NCI-H2196 (cell line): ENCODE results near the gene TNFRSF1B.
"Not testable (repeated sequence)": the region's sequence is repeated elsewhere in the genome, so short reads cannot be mapped to it uniquely, and the experiment has no call there.

Experiments used
- DNase-seq: peaks from one replicate; lab custom pipeline; 2025; ENCODE audit not compliant: unreplicated experiment; lab: John Stamatoyannopoulos, UW

Gene TNFRSF1B

GRCh38 chr1:12209495-12209832, 42.7 kb downstream of the TNFRSF1B start:
- DNase-seq = no peak

GRCh38 chr1:12215118-12215961, 48.5 kb downstream of the TNFRSF1B start:
- no peak for DNase-seq

GRCh38 chr1:12219800-12220199, 53.0 kb downstream of the TNFRSF1B start:
- no peak for DNase-seq

DNA sequence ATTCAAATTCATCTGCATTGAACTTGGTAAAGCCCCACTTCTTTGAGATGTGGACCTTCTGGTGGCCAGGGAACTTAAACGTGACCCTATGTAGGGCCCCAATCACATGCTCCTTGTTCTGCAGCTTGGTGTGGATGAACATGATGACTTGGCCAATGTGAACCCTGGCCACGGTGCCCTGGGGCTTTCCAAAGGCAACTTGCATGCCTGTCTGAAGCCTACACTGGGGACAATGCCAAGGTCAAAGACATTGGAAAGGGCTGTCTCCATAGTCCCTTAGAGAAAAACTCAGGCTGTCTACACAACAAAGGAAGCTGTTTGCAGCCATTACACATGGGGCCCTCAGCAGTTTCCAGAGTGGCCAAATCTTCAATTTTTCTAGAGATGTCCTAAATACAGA, 54.1 kb downstream of the TNFRSF1B start:
- no peak for DNase-seq

- DNase-seq = not testable (repeated sequence)
These were observed 55.9 kb downstream of the TNFRSF1B start for GRCh38 chr1:12222700-12223099.

- not testable (repeated sequence) for DNase-seq
These were observed 57.3 kb downstream of the TNFRSF1B start for GRCh38 chr1:12224092-12224491.

DNA sequence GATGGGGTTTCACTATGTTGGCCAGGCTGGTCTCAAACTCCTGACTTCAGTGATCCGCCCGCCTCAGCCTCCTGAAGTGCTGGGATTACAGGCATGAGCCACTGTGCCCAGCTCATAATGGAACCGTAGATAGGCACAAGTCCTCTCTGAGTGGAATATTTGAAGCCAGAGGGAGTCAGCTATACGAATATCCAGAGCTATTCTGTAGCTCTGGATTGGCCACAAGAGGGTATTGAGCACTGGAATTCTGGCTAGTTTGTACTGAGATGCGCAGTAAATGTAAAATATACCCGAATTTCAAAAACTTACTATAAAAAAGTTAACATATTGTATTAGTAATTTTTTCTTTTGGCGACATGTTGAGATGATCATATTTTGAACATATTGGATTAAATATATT, 62.2 kb downstream of the TNFRSF1B start:
- DNase-seq = no peak

DNA sequence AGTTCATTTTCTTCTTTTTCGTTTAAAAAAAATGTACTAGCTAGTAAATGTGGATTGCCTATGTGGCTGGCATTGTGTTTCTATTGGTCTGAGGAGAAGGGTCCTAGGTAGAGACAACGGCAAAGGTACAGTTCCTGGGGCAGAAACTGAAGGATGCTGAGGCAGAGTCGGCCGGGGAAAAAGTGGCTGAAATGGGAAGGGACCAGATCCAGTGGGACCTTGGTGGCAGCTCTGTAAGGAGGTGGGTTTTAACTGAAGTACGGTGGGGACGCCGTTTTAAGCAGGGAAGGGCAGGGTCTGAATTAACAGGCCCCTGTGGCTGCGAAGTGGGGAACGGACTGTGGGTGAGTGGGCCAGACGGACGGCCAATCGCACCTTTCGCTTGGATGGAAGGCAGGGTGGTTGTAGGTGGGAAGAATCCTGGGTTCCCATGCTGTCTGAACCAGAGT, 62.6 kb downstream of the TNFRSF1B start:
- DNase-seq = no peak

GRCh38 chr1:12229835-12230548, 63.2 kb downstream of the TNFRSF1B start, which contains the start of gene VPS13D:
Gene VPS13D, plus strand, starts transcription at chr1:12230030. Its CDS starts 4,237 bp downstream, at chr1:12234267.
- DNase-seq = peak; percentile 87

GRCh38 chr1:12230549-12231275, 63.9 kb downstream of the TNFRSF1B start:
- no peak for DNase-seq

GRCh38 chr1:12231276-12231595, 64.4 kb downstream of the TNFRSF1B start:
- no peak for DNase-seq

DNA sequence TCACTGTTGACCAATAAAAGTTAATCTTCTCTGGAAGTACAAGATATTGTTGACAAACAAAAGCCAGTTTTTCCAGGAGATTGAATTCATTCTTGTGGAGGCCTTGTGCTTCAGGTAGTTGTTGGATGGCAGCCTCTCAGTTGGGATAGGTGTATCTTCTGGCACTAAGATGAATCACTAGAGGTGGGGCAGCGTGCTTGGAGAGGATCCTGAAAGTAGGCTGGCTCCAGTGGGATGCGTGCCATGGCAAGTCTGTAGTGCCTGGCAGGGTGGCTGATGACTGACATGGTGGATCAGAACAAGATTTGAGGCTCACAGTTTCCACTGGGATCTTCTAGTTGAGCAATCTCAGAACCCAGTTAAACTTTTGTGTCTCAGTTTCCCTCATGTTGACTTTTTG, 65.4 kb downstream of the TNFRSF1B start:
- DNase-seq = no peak

- DNase-seq = no peak
These were observed 77.3 kb downstream of the TNFRSF1B start for GRCh38 chr1:12244078-12244477.

DNA sequence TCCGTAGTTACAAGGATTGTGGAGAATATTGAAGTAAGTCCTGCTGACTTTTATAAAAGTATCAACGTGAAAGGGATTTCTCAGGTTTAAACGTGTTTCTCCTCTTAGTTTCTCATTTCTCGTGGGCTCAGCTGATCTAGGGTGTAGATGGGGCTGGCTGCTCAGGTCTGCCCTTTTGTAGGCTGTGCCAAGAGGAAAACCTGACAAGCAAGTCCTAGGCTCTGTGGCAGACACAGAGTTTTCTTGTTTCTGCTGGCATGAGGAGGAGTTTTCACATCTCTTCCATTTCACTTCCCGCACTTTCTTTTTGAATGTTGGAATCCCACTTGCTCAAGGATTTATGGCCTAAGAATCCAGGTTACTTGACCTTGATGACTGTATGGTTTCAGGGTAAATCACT, 77.8 kb downstream of the TNFRSF1B start:
- no peak for DNase-seq

- no peak for DNase-seq
These were observed 78.3 kb downstream of the TNFRSF1B start for GRCh38 chr1:12245116-12245515.

- no peak for DNase-seq
These were observed 78.9 kb downstream of the TNFRSF1B start for GRCh38 chr1:12245733-12246132.

DNA sequence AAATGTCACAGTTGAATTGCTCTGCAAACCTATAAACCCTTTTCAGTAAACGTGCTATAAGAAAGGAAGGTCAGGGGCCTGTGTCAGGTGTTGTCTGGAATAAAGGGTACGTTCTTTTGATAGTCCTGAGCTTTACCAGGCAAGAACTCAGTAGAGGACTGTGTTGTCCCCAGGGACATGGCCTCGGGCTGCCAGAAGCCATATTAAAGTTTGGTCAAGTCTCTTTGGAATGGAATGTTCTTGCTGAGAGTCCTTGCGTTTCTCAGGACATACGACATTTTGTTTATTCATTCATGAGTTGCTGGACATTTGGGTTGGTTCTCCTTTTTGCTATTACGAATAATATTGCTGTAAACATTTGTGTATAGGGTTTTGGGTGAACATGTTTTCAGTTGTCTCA, 79.8 kb downstream of the TNFRSF1B start:
- DNase-seq = no peak

GRCh38 chr1:12249181-12249580, 82.4 kb downstream of the TNFRSF1B start:
- DNase-seq = no peak

- no peak for DNase-seq
These were observed 83.0 kb downstream of the TNFRSF1B start for GRCh38 chr1:12249748-12250147.

DNA sequence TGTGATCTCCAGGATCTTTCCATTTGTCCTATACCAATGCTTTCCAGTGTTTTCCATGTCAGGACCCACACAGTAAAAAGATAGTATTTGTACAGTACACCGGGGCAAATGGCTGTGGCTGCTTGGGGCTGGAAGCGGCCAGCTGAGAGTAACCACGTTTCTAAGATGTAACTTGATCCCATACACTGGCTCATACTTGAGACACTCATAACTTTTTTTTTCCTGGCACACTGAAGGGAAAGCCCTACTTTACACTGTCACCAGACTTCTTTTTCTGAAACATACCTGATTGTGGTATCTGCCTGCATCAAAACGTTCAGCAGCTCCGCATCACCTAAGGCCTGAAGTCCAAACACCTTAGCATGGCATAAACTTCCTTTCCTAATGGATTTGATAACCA, 84.7 kb downstream of the TNFRSF1B start:
- DNase-seq = no peak

DNA sequence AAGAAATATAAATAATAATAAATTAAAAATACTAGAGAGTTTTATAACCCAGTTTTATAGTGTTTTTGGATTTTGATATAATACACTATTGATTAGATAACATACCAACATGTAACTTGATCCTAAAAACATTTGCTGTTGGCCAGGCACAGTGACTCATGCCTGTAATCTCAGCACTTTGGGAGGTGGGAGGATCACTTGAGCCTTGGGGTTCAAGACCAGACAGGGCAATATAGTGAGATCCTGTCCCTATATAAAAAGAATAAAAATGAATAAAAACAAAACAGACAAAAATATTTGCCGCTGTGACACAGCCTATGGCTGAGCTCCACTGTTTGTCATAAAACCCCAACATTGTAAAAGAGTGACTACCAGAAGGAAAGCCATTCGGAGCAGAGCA, 89.1 kb downstream of the TNFRSF1B start:
- DNase-seq = no peak

DNA sequence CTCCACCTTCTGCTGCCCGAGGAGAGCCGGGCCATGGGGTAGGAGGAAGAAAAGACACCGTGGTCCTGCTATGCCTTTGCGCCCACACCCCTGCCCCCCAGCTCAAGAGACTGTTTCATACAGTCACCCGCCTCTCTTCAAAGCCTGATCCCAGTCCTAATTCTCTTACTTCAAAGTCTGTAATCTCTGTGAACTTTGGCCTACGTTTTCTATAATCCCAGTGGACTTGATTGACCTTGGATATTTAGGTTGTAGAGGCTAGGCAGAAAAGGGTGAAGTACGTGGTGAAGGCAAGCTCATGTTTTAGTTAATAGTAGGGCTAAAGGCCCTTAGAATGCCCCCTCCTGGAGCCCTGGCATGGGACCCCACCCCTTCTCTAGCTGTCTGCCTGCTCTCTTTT, 91.5 kb downstream of the TNFRSF1B start:
- DNase-seq = no peak
